H1 (cell line): ENCODE data around the gene SERHL2. TPM values are rescaled to one million over a fixed set of nuclear protein-coding genes. Genes with fewer than 3 reads are reported as not detected.

Experiments
- CBX5 ChIP-seq: fragments of 300-800, 300-1000 bp; sonication (generic); IDR thresholded peaks from 2 replicates; pipeline ENCODE4 v1.7.1; 2016; ENCODE audit warnings: antibody characterized with exemption, low read length, low read depth
- CHD1 ChIP-seq: IDR thresholded peaks from 2 replicates; pipeline ENCODE4 v1.6.1; 2012; ENCODE audit warnings: low read depth, low read length, improper control_type of control experiment
- CHD2 ChIP-seq: IDR thresholded peaks from 2 replicates; pipeline ENCODE4 v1.6.1; 2012; ENCODE audit warnings: low read length, improper control_type of control experiment
- CHD7 ChIP-seq: fragments of 300-600 bp; sonication (generic); IDR thresholded peaks from 2 replicates; pipeline ENCODE4 v1.7.1; 2012; ENCODE audit warnings: low read length, moderate library complexity, mild to moderate bottlenecking, inconsistent platforms; ENCODE audit not compliant: insufficient replicate concordance
- EZH2 ChIP-seq: fragments of 200-600 bp; sonication (generic); IDR thresholded peaks from 2 replicates; pipeline ENCODE4 v1.7.1; 2012; ENCODE audit warnings: low read depth, mild to moderate bottlenecking, moderate library complexity, low read length, inconsistent platforms; ENCODE audit not compliant: severe bottlenecking
- JUN ChIP-seq: IDR thresholded peaks from 2 replicates; pipeline ENCODE4 v1.6.1; 2011; ENCODE audit warnings: low read depth, mild to moderate bottlenecking, improper control_type of control experiment, low read length
- JUND ChIP-seq: IDR thresholded peaks from 2 replicates; pipeline ENCODE4 v1.6.1; 2011; ENCODE audit warnings: mild to moderate bottlenecking, improper control_type of control experiment, low read length
- RFX5 ChIP-seq: IDR thresholded peaks from 2 replicates; pipeline ENCODE4 v1.6.1; 2011; ENCODE audit warnings: low read depth, low read length, improper control_type of control experiment, borderline replicate concordance
- polyA plus RNA-seq, 7 experiments: library from polyadenylated mRNA; depleted of rRNA in 3 of 7; stranded (reverse) in 5 of 7; unstranded in 2 of 7; fragments of >200 nt in 5 of 7; fragments of 200-250 nt in 2 of 7; gene quantifications; 1 replicate in 5 of 7; 2 replicates in 1 of 7; 4 replicates in 1 of 7; pipeline versions ENCODE4 v1.2.1 to v1.2.3, GENCODE V29; 2011 to 2013; ENCODE audit warnings: missing spikeins in 2 of 7, mixed read lengths in 2 of 7
- total RNA-seq: library from RNA; stranded (reverse); fragmentation: NEBNext Ultra II Directional; extraction: Animal tissue kit (Norgen Biotek cat#: 25700); gene quantifications from 2 replicates; pipeline ENCODE4 v1.2.1, GENCODE V29; 2021
- TF ChIP-seq, protein P1 (sequence below): IDR thresholded peaks from 2 replicates; pipeline ENCODE4 v1.6.1; 2012; ENCODE audit warnings: inconsistent platforms

Gene SERHL2
- total and polyA plus RNA-seq, 2 of the 8 experiments (the other 6 are each of a cell fraction or from before 2014, with no cell fraction given), result 0.91 TPM; not detected in 1

- TF ChIP-seq CHD7, result no peak
- TF ChIP-seq, protein P1, sequence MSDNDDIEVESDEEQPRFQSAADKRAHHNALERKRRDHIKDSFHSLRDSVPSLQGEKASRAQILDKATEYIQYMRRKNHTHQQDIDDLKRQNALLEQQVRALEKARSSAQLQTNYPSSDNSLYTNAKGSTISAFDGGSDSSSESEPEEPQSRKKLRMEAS, result no peak
- TF ChIP-seq EZH2, result no peak
- TF ChIP-seq RFX5, result no peak
- TF ChIP-seq CHD1, result no peak
- no peak for TF ChIP-seq JUN
- TF ChIP-seq CHD2, result no peak
- TF ChIP-seq CBX5, result no peak
- TF ChIP-seq JUND, result no peak
Measured at GRCh38 chr22:42601879-42602465, 48.2 kb downstream of the SERHL2 start (continued).
